ENCODE measurements around the gene ZNRF2. TPM values are rescaled to one million over a fixed set of nuclear protein-coding genes. Genes with fewer than 3 reads are reported as not detected.

Gene ZNRF2
- total and polyA plus RNA-seq, 2 of the 4 experiments (the other 2 are of a cell fraction), result 0.31 to 0.54 TPM

GRCh38 chr7:30269490-30269889 is 14.9 kb upstream of the ZNRF2 start:
- Histone ChIP-seq H2AK9ac (replicated peaks; ENCODE audit: low read depth, low read length, poor library complexity) (no peak overlapping the region), H4K20me1 (ENCODE audit: insufficient read depth, low read length) (no peaks in the 10 kb centered on the region), H2BK15ac (ENCODE audit: low read depth, low read length) (no peak overlapping the region), H3K9ac (ENCODE audit: low read depth, low read length) (no peak overlapping the region), H2AFZ (replicated peaks; ENCODE audit: low read length, poor library complexity) (no peak overlapping the region), H3K27me3 (ENCODE audit: control insufficient read depth, insufficient read depth, low read length) (peaks cover 30% of the 10 kb centered on the region), H3K4me2 (ENCODE audit: low read depth, low read length) (no peak overlapping the region), H3K56ac (ENCODE audit: extremely low read depth, insufficient read depth, low read length) (no peak overlapping the region), H4K91ac (ENCODE audit: insufficient read depth, low read depth, low read length) (no peak overlapping the region), H2AK5ac (ENCODE audit: low read depth, low read length) (no peak overlapping the region), H3K23ac (ENCODE audit: low read depth, low read length) (no peak overlapping the region), H2BK120ac (ENCODE audit: low read depth, low read length) (no peak overlapping the region), H2BK5ac (ENCODE audit: low read depth, low read length, poor library complexity, severe bottlenecking) (no peak overlapping the region), H4K5ac (ENCODE audit: low read depth, low read length) (no peak overlapping the region), H3K14ac (replicated peaks; ENCODE audit: low read depth, low read length) (no peak overlapping the region), H3K4ac (ENCODE audit: low read depth, low read length) (no peak overlapping the region), H3K4me1 (ENCODE audit: control insufficient read depth, insufficient read depth, low read length) (no peaks in the 10 kb centered on the region), H4K8ac (ENCODE audit: low read depth in 2 of 2, low read length in 2 of 2) (no peak overlapping the region), H3K27ac (ENCODE audit: insufficient read depth, low read length) (no peak overlapping the region), H3K9me3 (ENCODE audit: control insufficient read depth, insufficient read depth, low read length) (no peaks in the 10 kb centered on the region), H3K18ac (ENCODE audit: low read depth, low read length) (no peak overlapping the region), H3K79me1 (ENCODE audit: low read depth in 1 of 2, low read length in 2 of 2) (no peaks in the 10 kb centered on the region), H3K36me3 (ENCODE audit: control insufficient read depth, insufficient read depth, low read length) (no peaks in the 10 kb centered on the region), H3K9me1 (ENCODE audit: insufficient read depth, low read length) (no peaks in the 10 kb centered on the region), H3K4me3 (ENCODE audit: insufficient read depth, low read depth, low read length) (no peak overlapping the region), H2BK20ac (ENCODE audit: low read depth, low read length) (no peak overlapping the region)
- DNase-seq (no peak), ATAC-seq (ENCODE audit: low read depth) (no peak)
- ChIA-PET CTCF (no interaction called here), POLR2A (ENCODE audit: unreplicated experiment) (no interaction called here)
- no CpG with 5 or more reads among the region's 2 CpGs for WGBS, 2 experiments (ENCODE audit: extremely low coverage in 2 of 2, insufficient read length in 1 of 2)
- BruUV-seq (replicated peaks), result no TSS peak
- intact Hi-C loops (cut with micrococcal nuclease), result no loop called here
- dilution Hi-C loops (cut with HindIII; ENCODE audit: low sequenced_read_pairs, unreplicated experiment), result no loop called here
- no peak for TF ChIP-seq SMC3 (IDR thresholded peaks at IDR 0.05; ENCODE audit: low read depth, low read length)
- TF ChIP-seq, protein P1, sequence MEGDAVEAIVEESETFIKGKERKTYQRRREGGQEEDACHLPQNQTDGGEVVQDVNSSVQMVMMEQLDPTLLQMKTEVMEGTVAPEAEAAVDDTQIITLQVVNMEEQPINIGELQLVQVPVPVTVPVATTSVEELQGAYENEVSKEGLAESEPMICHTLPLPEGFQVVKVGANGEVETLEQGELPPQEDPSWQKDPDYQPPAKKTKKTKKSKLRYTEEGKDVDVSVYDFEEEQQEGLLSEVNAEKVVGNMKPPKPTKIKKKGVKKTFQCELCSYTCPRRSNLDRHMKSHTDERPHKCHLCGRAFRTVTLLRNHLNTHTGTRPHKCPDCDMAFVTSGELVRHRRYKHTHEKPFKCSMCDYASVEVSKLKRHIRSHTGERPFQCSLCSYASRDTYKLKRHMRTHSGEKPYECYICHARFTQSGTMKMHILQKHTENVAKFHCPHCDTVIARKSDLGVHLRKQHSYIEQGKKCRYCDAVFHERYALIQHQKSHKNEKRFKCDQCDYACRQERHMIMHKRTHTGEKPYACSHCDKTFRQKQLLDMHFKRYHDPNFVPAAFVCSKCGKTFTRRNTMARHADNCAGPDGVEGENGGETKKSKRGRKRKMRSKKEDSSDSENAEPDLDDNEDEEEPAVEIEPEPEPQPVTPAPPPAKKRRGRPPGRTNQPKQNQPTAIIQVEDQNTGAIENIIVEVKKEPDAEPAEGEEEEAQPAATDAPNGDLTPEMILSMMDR (conservative IDR thresholded peaks at IDR 0.05; ENCODE audit: low read depth, low read length), result no peak
- TF ChIP-seq BHLHE40 (IDR thresholded peaks at IDR 0.05; ENCODE audit: low read depth, low read length), result no peak
- TF ChIP-seq MXI1 (IDR thresholded peaks at IDR 0.05; ENCODE audit: borderline replicate concordance, low read depth, low read length), result no peak
- TF ChIP-seq USF2 (IDR thresholded peaks at IDR 0.05; ENCODE audit: low read depth, low read length), result no peak
- no peak for TF ChIP-seq MAZ (IDR thresholded peaks at IDR 0.05; ENCODE audit: borderline replicate concordance, low read depth, low read length)
- TF ChIP-seq RAD21 (IDR thresholded peaks at IDR 0.05; ENCODE audit: low read length), result no peak
- no peak for TF ChIP-seq NFE2L2 (IDR thresholded peaks at IDR 0.05; ENCODE audit: low read depth, low read length)
- in situ Hi-C loops (cut with MboI; ENCODE audit: low sequenced_read_pairs), result no loop called here

Measured in IMR-90 (cell line).